Activated CD4-positive, alpha-beta T cell treated with anti-CD3 and anti-CD28 coated beads for 1 hour (primary cell): ENCODE results near the gene CLTCL1.
"Not testable (repeated sequence)": the region's sequence is repeated elsewhere in the genome, so short reads cannot be mapped to it uniquely, and the experiment has no call there.

Experiments used
- DNase-seq: peaks from one replicate; pipeline ENCODE4 v3.0.0-alpha.2; 2020

CLTCL1 gene

DNA sequence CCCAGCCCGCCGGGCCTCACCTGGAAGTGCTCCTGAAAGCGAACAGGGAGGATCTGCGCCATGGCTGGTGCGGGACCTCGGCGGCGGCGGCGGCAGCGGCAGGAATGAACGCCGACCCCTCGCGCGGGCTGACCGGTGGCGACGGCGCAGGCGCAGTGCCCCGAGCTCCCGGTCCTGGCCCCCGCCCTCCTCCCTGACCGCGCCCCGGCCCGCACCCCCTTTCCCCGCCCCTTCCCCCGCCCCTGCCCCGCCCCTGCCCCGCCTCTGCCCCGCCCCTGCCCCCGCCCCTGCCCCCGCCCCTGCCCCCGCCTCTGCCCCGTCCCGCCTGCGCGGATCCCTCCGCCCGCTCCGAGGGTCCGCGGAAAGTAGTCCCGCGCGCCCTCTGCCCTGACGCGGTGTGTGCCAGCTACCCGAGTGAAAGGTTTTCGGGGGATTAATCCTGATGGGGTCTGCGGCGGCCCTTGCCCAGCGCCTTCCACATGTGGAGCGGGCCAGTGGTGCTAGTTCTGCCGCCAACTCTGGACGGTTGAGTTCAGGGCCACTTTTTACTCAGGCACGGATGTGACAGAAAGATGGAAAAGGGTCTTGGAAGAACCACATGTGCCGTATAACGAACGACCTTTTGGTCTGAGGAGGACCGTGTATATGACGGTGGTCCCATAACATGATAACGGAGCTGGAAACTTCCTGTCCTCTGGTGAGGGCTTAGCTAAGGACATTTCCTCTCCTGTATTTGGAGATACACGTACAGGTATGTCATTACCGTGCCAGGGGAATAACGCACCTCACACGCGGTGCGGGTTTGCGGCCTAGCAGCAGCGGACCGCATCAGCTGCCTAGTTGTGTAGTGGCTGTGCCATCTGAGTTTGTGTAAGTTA is at the start of gene CLTCL1:
Gene CLTCL1 (minus strand): TSS at position 140 of the 878 bp plus-strand sequence. CDS start 78 bp downstream, at position 62.
- DNase-seq, result peak; percentile 50

DNA sequence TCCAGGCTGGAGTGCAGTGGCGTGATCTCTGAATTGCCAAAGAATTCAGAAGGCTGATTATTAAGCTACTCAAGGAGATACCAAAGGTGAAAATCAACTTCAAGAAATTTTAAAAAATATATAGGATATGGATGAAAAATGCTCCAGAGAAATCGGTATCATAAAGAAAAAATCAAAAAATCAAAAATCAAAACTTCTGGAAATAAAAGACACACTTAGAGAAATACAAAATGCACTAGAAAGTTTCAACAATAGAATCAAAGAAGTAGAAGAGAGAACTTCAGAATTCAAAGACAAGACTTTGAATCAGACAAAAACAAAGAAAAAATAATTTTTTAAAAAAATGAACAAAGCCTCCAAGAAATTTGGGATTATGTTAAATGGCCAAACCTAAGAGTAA is 45.6 kb upstream of the CLTCL1 start:
- DNase-seq, result no peak

DNA sequence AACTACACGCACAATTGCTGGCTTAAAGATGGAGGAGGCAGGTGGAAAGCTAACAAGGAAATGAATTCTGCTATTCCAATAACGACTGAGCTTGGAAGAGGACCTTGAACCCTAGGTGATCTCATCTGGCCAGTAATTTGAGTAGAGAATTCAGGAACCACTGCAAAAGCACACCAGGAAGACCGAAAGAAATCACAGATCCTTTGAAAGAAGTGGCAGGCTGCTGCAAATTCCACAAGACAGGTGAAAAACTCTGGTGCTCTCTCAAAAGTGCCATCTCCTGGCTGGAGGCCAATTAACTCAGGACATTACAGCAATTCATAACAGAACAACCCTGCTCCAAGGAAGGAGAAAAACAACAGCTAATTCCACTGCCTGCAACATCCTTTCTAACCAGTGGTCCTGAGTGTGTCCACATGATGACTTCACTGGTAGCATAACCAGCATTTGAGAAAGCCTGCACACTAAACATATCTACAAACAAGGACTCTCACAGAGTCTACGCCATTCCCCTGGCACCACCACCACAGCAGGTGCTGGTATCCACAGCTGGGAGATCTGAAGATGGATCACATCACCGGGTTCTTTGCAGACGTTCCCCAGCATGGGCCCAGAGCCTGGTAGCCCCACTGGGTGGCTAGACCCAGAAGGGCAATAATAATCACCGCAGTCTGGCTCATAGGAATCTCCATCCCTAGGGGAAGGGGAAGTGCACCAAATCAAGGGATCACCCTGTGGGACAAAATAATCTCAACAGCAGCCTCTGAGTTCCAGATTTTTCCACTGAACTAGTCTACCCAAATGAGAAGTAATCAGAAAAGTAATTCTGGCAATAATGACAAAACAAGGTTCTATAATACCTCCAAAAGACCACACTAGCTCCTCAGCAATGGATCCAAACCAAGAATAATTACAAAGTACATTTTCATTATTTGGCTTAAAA is 44.9 kb upstream of the CLTCL1 start:
- DNase-seq, result no peak

DNA sequence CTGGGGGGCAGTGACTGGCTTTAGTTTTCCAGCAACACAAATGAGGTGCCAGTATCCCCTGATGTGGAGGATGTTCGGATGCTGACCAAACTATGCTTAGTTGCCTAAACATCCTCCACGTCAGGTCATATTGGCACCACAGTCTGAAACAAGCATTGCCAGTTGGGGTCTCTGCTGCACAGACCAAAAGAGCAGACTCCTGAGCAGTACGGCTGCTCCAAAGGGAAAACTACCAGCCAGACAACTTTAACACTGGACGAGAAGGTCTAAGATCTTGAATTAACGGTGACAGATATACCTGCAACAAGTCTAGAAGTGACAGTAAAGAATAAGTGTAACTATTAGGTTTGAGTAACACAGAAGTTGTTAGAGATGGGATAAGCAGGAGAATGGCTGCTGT is 40.5 kb upstream of the CLTCL1 start:
- no peak for DNase-seq

DNA sequence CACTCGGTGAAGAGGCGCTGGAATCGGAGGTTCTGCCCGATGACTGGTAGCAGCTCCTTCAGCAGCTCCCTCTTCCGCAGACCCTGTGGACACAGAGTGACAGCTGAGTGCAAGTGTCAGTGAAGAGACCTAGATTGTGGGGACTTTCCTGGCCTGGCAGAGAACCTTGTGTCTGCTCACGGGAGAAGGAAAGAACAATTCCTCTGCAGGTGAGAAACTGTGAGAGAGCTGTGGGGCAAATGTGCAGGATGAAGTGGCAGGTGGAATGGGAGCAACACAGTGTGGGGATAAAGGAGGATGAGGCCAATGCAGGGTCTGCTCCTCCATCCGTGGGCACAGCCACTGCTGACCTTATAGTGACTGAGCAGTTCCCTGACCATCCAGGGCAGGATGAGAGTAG is 40.0 kb upstream of the CLTCL1 start:
- DNase-seq, result no peak

DNA sequence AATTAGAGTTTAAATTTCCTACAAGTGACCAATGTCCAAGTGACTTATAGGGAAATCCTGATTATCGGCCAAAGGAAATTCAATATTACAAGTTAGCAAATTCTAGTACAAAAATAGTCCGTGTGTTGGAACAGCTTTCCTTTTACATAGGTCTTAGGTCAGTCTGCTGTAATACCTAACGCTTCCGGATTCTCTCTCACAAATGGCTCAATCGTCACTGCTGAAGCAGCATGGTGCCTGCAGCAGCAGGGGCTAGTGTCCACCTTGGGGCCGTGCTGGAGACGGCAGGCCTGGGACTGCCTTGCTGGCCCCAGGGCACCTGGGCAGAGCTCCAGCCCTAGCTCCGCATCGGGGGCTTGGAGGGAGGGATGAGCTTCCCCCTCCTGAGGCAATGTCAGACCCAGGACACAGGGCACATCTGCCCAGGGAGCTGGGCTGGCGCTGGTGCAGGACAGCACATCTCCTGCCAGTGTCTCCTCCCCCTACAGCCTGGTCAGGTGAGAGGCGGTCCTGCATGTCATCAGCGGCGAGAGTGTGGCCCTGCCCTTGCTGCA is 39.4 kb upstream of the CLTCL1 start:
- no peak for DNase-seq

DNA sequence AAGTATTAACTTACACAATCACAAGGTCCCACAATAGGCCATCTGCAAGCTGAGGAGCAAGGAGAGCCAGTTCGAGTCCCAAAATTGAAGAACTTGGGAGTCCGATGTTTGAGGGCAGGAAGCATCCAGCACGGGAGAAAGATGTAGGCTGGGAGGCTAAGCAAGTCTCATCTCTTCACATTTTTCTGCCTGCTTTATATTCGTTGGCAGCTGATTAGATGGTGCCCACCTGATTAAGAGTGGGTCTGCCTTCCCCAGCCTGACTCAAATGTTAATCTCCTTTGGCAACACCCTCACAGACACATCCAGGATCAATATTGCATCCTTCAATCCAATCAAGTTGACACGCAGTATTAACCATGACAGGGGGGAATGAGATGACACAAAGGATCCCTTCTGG is 38.7 kb upstream of the CLTCL1 start:
- DNase-seq, result not testable (repeated sequence)

DNA sequence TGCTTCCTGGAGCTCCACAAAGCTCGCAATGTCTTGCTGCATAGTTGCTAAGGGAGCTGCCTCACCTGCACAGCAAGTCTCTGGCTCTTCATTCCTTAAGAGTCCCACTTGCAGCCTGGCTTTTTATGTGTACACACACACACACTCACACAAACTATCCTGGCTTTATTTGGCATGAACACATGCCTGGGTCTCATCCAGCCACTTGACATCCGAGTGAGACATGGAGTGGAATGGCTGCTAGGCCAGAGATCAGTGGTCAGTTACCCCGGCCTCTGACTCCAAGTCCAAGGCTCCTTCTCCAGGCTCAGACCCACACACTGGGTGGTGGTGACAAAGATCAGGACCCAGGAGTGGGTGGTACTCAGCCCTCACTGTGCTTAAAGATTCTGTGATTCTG is 37.9 kb upstream of the CLTCL1 start:
- DNase-seq, result no peak

DNA sequence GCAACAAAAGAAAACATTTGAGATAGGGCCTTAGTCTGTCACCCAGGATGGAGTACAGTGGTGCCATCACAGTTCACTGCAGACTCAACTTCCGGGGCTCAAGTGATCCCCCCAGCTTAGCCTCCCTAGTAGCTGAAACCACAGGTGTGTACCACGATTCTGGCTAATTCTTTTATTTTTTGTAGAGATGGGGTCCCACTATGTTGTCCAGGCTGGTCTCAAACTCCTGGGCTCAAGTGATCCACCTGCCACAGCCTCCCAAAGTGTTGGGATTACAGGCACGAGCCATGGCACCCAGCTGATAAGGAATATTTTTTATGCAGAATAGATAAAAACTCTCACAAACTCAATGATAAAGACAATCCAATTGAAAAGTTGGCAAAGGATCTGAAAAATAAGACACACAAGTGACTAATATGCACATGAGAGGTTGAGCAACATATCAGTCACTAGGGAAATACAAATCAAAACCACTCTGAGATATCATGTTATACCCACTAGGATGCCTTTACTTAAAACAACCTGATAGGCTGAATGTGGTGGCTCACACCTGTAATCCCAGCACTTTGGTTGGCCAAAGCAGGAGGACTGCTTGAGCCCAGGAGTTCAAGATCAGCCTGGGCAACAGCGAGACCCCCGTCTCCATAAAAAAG is 33.9 kb upstream of the CLTCL1 start:
- no peak for DNase-seq

DNA sequence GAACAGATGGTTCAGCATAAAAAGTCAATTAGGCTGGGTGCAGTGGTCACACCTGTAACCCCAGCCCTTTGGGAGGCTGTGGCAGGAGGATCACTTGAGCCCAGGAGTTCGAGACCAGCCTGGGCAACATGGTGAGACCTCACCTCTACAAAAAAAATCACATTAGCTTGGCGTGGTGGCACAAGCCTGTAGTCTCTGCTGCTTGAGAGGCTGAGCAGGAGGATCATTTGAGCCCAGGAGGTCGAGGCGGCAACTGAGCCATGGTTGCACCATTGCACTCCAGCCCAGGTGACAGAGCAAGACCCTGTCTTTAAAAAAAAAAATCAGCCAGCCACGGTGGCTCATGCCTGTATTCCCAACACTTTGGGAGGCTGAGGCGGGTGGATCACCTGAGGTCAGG is 31.9 kb upstream of the CLTCL1 start:
- DNase-seq, result not testable (repeated sequence)

DNA sequence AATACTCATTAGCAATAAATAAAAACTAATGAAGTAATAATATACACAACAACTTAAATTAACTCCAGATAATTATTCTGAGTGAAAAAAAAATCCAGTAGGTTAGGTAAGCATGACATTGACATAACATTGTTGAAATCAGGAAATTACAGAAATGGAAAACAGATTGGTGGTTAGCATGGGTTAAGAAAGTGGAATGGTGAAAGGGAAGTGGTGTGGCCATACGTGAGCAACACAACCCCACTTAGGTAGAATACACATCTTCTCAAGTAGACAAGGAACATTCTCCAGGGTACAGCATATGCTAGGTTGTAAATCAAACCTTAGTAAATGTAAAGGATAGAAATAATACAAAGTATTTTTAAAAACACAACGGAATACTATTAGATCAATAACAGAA is 30.2 kb upstream of the CLTCL1 start:
- DNase-seq, result no peak

DNA sequence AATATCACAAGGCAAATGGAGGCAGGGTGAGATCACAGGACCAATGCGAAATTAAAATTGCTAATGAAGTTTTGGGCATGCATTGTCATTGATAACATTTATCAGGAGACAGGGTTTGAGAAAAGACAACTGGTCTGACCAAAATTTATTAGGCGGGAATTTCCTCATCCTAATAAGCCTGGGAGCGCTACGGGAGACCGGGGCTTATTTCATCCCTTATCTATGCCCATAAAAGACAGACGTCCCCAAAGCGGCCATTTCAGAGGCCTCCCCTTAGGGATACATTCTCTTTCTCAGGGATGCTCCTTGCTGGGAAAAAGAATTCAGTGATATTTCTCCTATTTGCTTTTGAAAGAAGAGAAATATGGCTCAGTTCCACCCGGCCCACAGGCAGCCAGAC is 28.6 kb upstream of the CLTCL1 start:
- not testable (repeated sequence) for DNase-seq

DNA sequence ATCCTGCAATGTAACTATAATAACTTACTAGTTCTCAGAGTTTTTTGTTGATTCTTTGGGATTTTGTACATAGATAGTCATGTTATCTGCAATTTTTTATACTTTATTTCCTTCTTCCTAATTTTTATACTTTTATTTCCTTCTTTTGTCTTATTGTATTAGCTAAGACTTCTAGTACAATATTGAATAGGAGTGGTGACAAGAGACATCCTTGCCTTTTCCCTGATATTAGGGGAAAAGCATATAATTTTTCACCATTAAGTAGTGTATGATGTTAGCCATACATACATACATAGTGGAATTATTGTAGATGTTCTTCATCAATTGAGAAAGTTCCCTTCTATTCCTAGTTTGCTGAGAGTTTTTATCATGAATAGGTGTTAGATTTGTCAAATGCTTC is 27.8 kb upstream of the CLTCL1 start:
- no peak for DNase-seq

DNA sequence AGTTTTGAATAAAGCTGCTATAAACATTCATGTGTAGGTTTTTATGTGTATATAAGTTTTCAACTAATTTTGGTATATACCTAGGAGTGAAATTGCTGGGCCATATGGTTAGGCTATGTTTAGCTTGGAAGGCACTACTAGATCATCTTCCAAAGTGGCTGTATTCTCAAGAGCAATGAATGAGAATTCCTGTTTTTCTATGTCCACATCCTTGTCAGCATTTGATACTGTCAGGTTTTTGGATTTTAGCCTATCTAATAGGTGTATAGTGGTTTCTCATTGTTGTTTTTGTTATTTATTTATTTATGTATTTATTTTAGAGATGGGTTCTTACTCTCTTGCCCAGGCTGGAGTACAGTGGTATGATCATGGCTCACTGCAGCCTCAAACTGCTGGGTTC is 26.3 kb upstream of the CLTCL1 start:
- no peak for DNase-seq

DNA sequence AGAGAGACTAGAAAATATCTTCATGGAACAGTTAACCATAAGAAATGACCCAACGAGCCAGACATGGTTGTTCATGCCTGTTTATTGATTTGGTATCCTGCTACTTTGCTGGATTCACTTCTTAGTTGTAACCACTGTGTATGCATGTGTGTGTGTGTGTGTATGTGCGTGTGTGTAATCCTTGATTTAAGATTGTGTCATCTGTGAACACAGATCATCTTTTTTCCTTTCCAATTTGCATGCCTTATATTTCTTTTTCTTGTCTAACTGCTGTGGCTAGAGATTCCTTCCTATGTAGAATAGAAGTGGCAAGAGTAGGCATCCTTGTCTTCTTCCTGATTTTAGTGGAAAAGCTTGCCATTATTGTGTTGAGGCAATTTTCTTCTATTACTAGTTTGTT is 16.4 kb upstream of the CLTCL1 start:
- no peak for DNase-seq

DNA sequence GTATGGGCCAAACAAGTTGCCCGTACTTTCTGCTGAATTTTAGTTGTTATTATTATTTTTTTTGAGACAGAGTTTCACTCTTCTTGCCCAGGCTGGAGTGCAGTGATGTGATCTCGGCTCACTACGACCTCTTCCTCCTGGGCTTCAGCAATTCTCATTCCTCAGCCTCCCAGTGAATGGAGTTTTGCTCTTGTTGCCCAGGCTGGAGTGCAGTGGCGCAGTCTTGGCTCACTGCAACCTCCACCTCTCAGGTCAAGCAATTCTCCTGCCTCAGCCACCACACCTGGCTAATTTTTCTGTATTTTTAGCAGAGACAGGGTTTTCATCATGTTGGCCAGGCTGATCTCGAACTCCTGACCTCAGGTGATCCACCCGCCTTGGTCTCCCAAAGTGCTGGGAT is 15.0 kb upstream of the CLTCL1 start:
- DNase-seq, result not testable (repeated sequence)

DNA sequence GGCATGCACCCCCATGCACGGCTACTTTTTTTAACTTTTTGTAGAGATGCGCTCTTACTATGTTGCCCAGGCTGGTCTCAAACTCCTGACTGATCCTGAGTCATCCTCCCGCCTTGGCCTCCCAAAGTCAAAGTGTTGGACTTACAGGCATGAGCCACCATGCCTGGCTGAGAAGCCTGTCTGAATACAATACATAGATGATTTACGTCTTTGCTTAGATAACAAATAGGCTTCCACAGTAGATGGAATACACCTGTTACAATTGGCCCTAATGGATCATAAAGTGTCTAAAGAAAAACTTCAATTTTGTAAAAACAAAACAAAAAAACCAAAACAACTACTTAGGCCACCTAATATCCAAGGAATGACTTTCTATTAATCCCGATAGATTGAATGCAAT is 13.0 kb upstream of the CLTCL1 start:
- no peak for DNase-seq

DNA sequence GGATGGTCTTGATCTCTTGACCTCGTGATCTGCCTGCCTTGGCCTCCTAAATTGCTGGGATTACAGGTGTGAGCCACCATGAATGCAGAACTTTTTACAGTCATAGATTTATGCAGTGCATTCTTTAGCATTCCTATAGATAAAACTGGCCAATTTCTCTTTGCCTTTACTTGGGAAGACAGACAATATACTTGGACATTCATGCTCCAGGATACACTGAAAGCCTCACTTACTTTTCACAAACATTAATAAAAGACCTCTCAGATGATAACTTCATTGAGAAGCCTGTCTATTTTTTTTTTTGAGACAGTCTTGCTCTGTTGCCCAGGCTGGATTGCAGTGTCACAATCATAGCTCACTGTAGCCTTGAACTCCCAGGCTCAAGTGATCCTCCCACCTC is 12.3 kb upstream of the CLTCL1 start:
- no peak for DNase-seq

DNA sequence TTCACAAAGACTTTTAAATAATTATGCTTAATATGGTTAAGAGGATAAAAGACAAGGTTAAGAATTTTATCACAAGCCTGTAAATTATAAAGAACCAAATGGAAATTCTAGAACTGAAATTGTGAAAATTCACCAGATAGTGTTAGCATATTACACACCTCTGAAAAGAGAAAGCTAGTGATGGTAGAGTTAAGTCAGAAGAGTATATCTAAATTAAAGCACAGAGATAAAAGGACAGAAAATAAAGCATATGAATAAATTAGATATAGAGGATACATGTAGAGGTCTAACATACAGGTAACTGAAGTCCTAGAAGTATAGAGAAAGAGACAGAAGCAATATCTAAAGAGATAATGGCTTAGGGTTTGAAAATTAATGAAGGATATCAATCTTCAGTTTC is 4.2 kb upstream of the CLTCL1 start:
- no peak for DNase-seq

DNA sequence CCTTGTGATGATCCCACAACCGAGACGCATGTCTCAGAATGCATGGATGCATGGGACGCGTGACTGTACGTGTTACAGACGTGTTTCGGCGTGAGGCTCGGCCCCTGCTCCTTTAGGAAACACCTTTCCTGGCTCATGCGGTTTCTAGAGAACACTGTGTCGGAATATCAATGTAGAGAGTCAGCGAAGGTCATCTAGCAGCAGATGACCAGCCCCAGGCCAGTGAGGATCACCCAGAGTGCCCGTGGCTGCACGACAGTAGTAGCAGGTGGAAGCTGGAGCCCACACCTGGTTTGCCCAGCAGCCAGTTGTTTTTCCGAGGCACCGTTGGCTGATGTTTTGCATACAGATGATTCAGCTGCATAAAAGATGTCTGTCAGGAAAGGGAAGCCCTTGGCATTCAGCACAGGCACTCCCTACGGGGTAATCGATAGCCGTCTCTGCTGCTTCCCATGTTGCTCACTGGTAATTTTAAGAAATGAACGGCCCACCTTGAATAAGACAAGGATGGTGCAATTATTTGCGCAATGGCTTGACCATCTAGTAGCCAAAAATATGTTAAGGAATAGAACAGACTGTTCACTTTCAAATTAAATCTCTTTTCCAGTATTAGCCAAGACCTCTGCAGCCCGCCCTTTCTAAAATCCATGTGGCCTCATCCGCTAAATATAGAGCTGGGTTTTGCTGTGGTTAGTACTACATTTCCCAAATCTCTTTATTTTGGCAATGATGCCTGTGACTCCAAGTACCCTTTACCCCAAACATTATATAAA is 1.1 kb upstream of the CLTCL1 start:
- DNase-seq, result no peak

DNA sequence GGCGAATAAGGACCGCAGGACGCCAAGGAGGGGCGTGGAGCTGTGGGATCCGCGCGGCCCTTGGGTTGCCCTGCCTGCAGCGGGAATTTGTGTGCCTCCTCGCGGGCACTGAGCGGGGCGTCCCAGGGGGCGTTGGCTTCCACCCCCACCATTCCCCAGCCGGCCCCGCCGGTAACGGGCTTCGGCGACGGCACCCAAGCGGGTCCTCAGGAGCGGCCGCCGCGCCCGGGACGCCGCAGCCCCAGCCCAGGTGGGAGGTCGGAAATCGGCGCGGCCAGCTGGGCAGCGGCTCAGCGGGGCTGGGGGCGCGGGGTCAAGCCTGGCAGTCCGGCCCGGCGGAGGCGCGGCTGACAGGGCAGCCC is 320 bp downstream of the CLTCL1 start:
- peak; percentile 13 for DNase-seq
